H9 (cell line): ENCODE data around the gene UQCC2. TPM values are rescaled to one million over a fixed set of nuclear protein-coding genes. Genes with fewer than 3 reads are reported as not detected.
A peak's percentile ranks its signal among the peaks of the same experiment; 100 is the strongest.

ENCODE experiments used
- DNase-seq: peaks from one replicate; pipeline ENCODE4 v3.0.0-alpha.2; 2017
- H2AFZ ChIP-seq: one replicate; pipeline ENCODE4 v1.6.1; 2013; ENCODE audit warnings: mild to moderate bottlenecking, low read length, control low read depth, moderate library complexity
- H2AK5ac ChIP-seq: 2 replicates; pipeline ENCODE4 v1.6.1; 2013; ENCODE audit warnings: low read length, control low read depth, mixed read lengths; ENCODE audit not compliant: insufficient read length
- H2BK120ac ChIP-seq: one replicate; pipeline ENCODE4 v1.6.1; 2013; ENCODE audit warnings: low read depth, mild to moderate bottlenecking, low read length, control low read depth, inconsistent platforms; ENCODE audit not compliant: poor library complexity, severe bottlenecking
- H2BK12ac ChIP-seq: 2 replicates; pipeline ENCODE4 v1.6.1; 2013; ENCODE audit warnings: low read length, control low read depth, mixed read lengths, low read depth; ENCODE audit not compliant: insufficient read length
- H2BK15ac ChIP-seq: 2 replicates; pipeline ENCODE4 v1.6.1; 2013; ENCODE audit warnings: low read depth, low read length, control low read depth
- H2BK20ac ChIP-seq: one replicate; pipeline ENCODE4 v1.6.1; 2013; ENCODE audit warnings: low read depth, mild to moderate bottlenecking, low read length, control low read depth, inconsistent platforms; ENCODE audit not compliant: poor library complexity, severe bottlenecking
- H2BK5ac ChIP-seq: 2 replicates; pipeline ENCODE4 v1.6.1; 2013; ENCODE audit warnings: low read length, control low read depth, mixed read lengths; ENCODE audit not compliant: insufficient read length
- H3K14ac ChIP-seq: 2 replicates; pipeline ENCODE4 v1.6.1; 2013; ENCODE audit warnings: low read length, control low read depth; ENCODE audit not compliant: insufficient read depth
- H3K18ac ChIP-seq: 2 replicates; pipeline ENCODE4 v1.6.1; 2013; ENCODE audit warnings: low read depth, mild to moderate bottlenecking, mixed read lengths, low read length, control low read depth; ENCODE audit not compliant: insufficient read length
- H3K23ac ChIP-seq: 2 replicates; pipeline ENCODE4 v1.6.1; 2013; ENCODE audit warnings: low read length, control low read depth, mixed read lengths, low read depth; ENCODE audit not compliant: insufficient read length
- H3K23me2 ChIP-seq: 2 replicates; pipeline ENCODE4 v1.6.1; 2013; ENCODE audit warnings: low read depth, mild to moderate bottlenecking, mixed read lengths, low read length, control low read depth; ENCODE audit not compliant: insufficient read length, poor library complexity, severe bottlenecking
- H3K27ac ChIP-seq: 2 replicates; pipeline ENCODE4 v1.5.1; 2013; ENCODE audit warnings: low read length, control low read depth, mixed read lengths, low read depth; ENCODE audit not compliant: insufficient read length
- H3K27me3 ChIP-seq: 2 replicates; pipeline ENCODE4 v1.6.1; 2013; ENCODE audit warnings: low read length, control low read depth, inconsistent platforms; ENCODE audit not compliant: insufficient read depth
- H3K4ac ChIP-seq: 2 replicates; pipeline ENCODE4 v1.6.1; 2013; ENCODE audit warnings: low read depth, mild to moderate bottlenecking, control low read depth, inconsistent platforms, low read length, moderate library complexity
- H3K4me1 ChIP-seq: 2 replicates; pipeline ENCODE4 v1.6.1; 2013; ENCODE audit warnings: low read length, control low read depth, inconsistent platforms; ENCODE audit not compliant: insufficient read depth
- H3K4me2 ChIP-seq: 2 replicates; pipeline ENCODE4 v1.6.1; 2013; ENCODE audit warnings: low read length, control low read depth, mixed read lengths; ENCODE audit not compliant: insufficient read length, insufficient read depth
- H3K56ac ChIP-seq: 2 replicates; pipeline ENCODE4 v1.6.1; 2013; ENCODE audit warnings: low read depth, mild to moderate bottlenecking, mixed read lengths, low read length, control low read depth; ENCODE audit not compliant: insufficient read length
- H3K79me1 ChIP-seq: 2 replicates; pipeline ENCODE4 v1.6.1; 2013; ENCODE audit warnings: low read depth, mild to moderate bottlenecking, moderate library complexity, low read length, control low read depth, inconsistent platforms; ENCODE audit not compliant: insufficient read depth, poor library complexity, severe bottlenecking
- H3K79me2 ChIP-seq: 2 replicates; pipeline ENCODE4 v1.6.1; 2013; ENCODE audit warnings: low read length, control low read depth, inconsistent platforms; ENCODE audit not compliant: insufficient read depth
- H3K9ac ChIP-seq: 2 replicates; pipeline ENCODE4 v1.6.1; 2013; ENCODE audit warnings: low read length, control low read depth, mixed read lengths; ENCODE audit not compliant: insufficient read length; ENCODE audit errors: extremely low read depth
- H3K9me3 ChIP-seq: one replicate; pipeline ENCODE4 v1.6.1; 2013; ENCODE audit warnings: low read depth, low read length, inconsistent platforms; ENCODE audit not compliant: control insufficient read depth
- H3T11ph ChIP-seq: one replicate; pipeline ENCODE4 v1.6.1; 2013; ENCODE audit warnings: mild to moderate bottlenecking, low read length, control low read depth, inconsistent platforms
- H4K20me1 ChIP-seq: one replicate; pipeline ENCODE4 v1.6.1; 2013; ENCODE audit not compliant: control insufficient read depth, insufficient read length, insufficient read depth
- H4K5ac ChIP-seq: 2 replicates; pipeline ENCODE4 v1.6.1; 2013; ENCODE audit warnings: low read depth, mild to moderate bottlenecking, mixed read lengths, low read length, control low read depth; ENCODE audit not compliant: insufficient read length
- H4K8ac ChIP-seq: replicated peaks from 2 replicates; pipeline ENCODE4 v1.6.1; 2013; ENCODE audit warnings: low read length, control low read depth, mixed read lengths, low read depth; ENCODE audit not compliant: insufficient read length
- H4K91ac ChIP-seq: 2 replicates; pipeline ENCODE4 v1.6.1; 2013; ENCODE audit warnings: low read depth, mild to moderate bottlenecking, moderate library complexity, mixed read lengths, low read length, control low read depth; ENCODE audit not compliant: insufficient read length
- H3K27ac Mint-ChIP-seq, 3 experiments: 2 replicates in 2 of 3; 3 replicates in 1 of 3; pipeline ENCODE4 v1.8.0; 2020 to 2021; ENCODE audit warnings: mixed read lengths in 3 of 3, mild to moderate bottlenecking in 1 of 3, moderate library complexity in 1 of 3
- H3K27me3 Mint-ChIP-seq: 2 replicates; pipeline ENCODE4 v1.8.0; 2021; ENCODE audit warnings: low read depth, mild to moderate bottlenecking, moderate library complexity, mixed read lengths
- H3K36me3 Mint-ChIP-seq, 3 experiments: 2 replicates in 2 of 3; 3 replicates in 1 of 3; pipeline ENCODE4 v1.8.0; 2020 to 2021; ENCODE audit warnings: low read depth in 3 of 3, mixed read lengths in 3 of 3; ENCODE audit not compliant: insufficient read depth in 1 of 3
- H3K4me1 Mint-ChIP-seq, 2 experiments: 2 replicates each; pipeline ENCODE4 v1.8.0; 2020; ENCODE audit warnings: mixed read lengths in 2 of 2
- H3K4me3 Mint-ChIP-seq, 2 experiments: 2 replicates in 1 of 2; 3 replicates in 1 of 2; pipeline ENCODE4 v1.8.0; 2020 to 2021; ENCODE audit warnings: mild to moderate bottlenecking in 2 of 2, mixed read lengths in 2 of 2, moderate library complexity in 1 of 2
- H3K9me3 Mint-ChIP-seq, 2 experiments: 2 replicates in 1 of 2; 3 replicates in 1 of 2; pipeline ENCODE4 v1.8.0; 2020; ENCODE audit warnings: mild to moderate bottlenecking in 2 of 2, mixed read lengths in 2 of 2, moderate library complexity in 1 of 2
- WGBS: extraction: QIAGEN DNeasy Blood & Tissue Kit; methylation state at CpG from one replicate; pipeline ENCODE4 v1.1.7; 2013; ENCODE audit warnings: missing lambda C conversion rate, low lambda C conversion rate, mixed read lengths; ENCODE audit not compliant: insufficient read length; ENCODE audit errors: extremely low coverage; 5-methylcytosine and 5-hydroxymethylcytosine counted together
- total RNA-seq: library from RNA; stranded (reverse); gene quantifications from 2 replicates; pipeline ENCODE4 v1.2.1, GENCODE V29; 2021
- TF ChIP-seq, protein P1 (sequence below): fragments of 200-600 bp; sonication (generic); conservative IDR thresholded peaks from 3 replicates; pipeline ENCODE4 v1.8.0; 2021; ENCODE audit warnings: antibody characterized with exemption, mild to moderate bottlenecking

UQCC2 gene
- total RNA-seq, 1 experiment from 2014 or later, result 140 TPM

DNA sequence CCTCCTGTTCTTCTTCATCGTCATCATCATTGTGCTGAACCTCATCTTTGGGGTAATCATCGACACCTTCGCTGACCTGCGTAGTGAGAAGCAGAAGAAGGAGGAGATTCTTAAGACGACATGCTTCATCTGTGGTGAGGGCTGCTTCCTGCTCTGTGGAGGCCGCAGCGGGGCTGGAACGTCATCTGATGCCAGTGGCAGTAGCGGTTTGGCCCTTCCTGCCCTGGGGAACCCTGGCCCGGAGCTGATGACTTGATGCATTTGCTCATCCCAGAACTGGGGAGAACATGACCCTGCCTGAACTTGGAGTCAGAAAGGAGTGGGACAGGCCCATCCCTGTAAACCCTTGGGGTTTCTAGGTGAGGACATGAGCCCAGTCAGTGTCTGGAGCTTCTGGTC is 18.7 kb downstream of the UQCC2 start:
- no peaks in the 10 kb centered on the region for H3K79me1 ChIP-seq
- WGBS, result no CpG with 5 or more reads among the region's 10 CpGs
- H3K36me3 Mint-ChIP-seq, result peaks cover 37 to 94% (median 75%) of the 10 kb centered on the region in 3 experiments; a peak in 6 of 7 replicates

More for the DNA sequence above, 18.7 kb downstream of the UQCC2 start:
- no peak overlapping the region for H3K4me3 Mint-ChIP-seq
- Histone ChIP-seq H2BK15ac (no peak overlapping the region), H4K5ac (no peak overlapping the region), H3K56ac (no peak overlapping the region), H3K18ac (no peak overlapping the region), H2BK20ac (no peak overlapping the region), H3K4ac (no peak overlapping the region), H4K20me1 (no peaks in the 10 kb centered on the region), H3K23me2 (no peaks in the 10 kb centered on the region), H3K27ac (no peak overlapping the region), H3T11ph (no peak overlapping the region), H2AK5ac (no peak overlapping the region), H3K27me3 (no peaks in the 10 kb centered on the region), H3K23ac (no peak overlapping the region), H3K79me2 (no peaks in the 10 kb centered on the region), H4K91ac (no peak overlapping the region), H3K14ac (no peak overlapping the region), H4K8ac (no peak overlapping the region), H3K4me2 (no peak overlapping the region), H2BK120ac (no peak overlapping the region), H3K9me3 (no peaks in the 10 kb centered on the region), H3K9ac (no peak overlapping the region), H2BK12ac (no peak overlapping the region), H3K4me1 (0 out of 2 replicates have a peak, but pooled peaks cover 3% of the 10 kb centered on the region), H2AFZ (no peak overlapping the region), H2BK5ac (no peak overlapping the region)
- peak overlapping the region in 2 of 3 experiments; percentile 10 to 14; a peak in 3 of 7 replicates for H3K27ac Mint-ChIP-seq
- H3K9me3 Mint-ChIP-seq, result no peaks in the 10 kb centered on the region
- H3K27me3 Mint-ChIP-seq, result no peaks in the 10 kb centered on the region
- DNase-seq, result no peak
- H3K4me1 Mint-ChIP-seq, result peaks cover 11 to 16% of the 10 kb centered on the region in 2 experiments
- TF ChIP-seq, protein P1, sequence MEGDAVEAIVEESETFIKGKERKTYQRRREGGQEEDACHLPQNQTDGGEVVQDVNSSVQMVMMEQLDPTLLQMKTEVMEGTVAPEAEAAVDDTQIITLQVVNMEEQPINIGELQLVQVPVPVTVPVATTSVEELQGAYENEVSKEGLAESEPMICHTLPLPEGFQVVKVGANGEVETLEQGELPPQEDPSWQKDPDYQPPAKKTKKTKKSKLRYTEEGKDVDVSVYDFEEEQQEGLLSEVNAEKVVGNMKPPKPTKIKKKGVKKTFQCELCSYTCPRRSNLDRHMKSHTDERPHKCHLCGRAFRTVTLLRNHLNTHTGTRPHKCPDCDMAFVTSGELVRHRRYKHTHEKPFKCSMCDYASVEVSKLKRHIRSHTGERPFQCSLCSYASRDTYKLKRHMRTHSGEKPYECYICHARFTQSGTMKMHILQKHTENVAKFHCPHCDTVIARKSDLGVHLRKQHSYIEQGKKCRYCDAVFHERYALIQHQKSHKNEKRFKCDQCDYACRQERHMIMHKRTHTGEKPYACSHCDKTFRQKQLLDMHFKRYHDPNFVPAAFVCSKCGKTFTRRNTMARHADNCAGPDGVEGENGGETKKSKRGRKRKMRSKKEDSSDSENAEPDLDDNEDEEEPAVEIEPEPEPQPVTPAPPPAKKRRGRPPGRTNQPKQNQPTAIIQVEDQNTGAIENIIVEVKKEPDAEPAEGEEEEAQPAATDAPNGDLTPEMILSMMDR, result no peak
